Measurements from ENCODE around the gene ADAP1.

DNA sequence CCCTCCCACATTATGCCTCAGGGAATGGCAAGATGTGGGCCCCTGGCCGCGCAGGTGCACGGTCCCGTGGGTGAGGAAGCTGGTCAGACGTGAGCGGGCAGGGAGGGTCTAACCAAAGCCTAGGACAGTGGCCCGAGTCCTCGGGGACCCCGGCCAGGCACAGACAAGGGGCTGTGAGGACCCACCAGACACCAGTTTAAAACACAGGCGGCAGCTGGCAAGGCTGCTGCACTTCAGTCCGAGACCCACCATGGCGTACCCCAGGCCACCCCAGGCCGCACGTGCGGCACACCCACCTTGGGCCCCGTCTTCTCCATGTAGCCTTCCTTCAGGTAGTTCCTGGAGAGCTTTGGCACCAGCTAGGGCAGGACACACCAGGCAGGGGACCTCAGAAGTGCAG, 54.7 kb downstream of the ADAP1 start:
- no peak for TF ChIP-seq CTCF (IDR thresholded peaks at IDR 0.05)
- no peak for TF ChIP-seq POLR2A (IDR thresholded peaks at IDR 0.05)

Data from heart left ventricle (tissue), 13 donors.